ENCODE measurements around the gene NAPG.
"Not testable (repeated sequence)": the region's sequence is repeated elsewhere in the genome, so short reads cannot be mapped to it uniquely, and the experiment has no call there.

Gene NAPG

DNA sequence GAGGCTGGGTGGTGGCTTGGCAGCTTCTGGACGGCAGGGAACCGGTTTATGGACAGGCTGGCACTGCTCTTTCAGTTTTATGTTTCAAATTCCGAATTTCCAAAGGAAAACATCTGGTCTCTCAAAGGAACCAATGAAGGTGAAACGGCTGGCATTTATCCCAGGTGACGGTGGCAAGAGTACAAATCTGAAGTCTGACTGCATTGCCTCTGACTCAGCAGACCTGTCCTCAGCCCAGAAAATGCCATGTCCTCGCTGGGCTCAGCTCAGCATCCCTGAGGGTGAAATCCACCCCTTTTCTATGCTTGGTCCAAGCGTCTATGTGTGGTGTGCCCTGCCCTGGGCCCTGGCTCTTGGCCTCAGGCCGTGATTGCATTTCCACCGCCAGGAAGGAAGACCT is 38.1 kb downstream of the NAPG start:
- TF ChIP-seq CTCF (IDR thresholded peaks at IDR 0.05; ENCODE audit: low read depth, low read length) = no peak
- no peak for DNase-seq (ENCODE audit: low read depth in 2 of 2)

DNA sequence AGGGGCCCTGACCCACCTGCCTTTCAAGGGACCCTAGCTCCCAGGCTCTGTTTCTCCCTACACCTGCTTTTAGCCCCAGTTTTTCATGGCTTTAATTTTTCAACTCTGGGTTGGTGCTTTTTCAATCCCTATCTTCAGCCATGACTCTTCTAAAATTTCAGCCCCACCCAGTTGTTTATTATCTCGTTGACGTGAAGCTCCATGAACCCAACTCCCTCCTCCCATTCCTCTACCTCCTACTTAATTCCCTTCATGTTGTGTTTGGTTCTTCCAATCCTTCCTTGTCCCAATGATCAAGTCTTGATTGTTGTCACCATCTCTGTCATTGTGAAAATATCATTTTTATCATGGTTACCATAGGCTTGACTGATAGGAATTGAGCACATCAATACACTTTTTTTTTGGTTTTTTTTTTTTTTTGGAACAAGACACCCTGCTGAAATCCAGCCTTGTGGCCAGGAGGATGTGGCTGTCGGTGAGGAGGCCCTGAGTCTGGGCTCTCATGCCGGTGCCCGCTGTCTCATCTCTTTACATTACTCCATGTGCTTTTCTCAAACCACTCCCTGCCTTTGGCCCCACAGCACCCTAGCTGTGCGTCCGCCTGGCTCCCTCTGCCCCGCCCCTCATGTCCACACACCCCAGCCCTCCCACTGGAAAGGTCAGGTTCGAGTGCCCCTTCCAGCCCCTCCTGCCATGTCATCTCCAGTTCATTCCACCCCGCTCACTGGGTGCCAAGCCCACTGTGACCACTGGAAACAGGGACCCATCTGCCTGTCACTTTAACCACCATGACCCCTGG is 39.3 kb downstream of the NAPG start:
- H3K4me3 ChIP-seq (replicated peaks in 1 of 2; ENCODE audit: low read depth in 2 of 2, low read length in 2 of 2) = no peak overlapping the region
- TF ChIP-seq CTCF (IDR thresholded peaks at IDR 0.05; ENCODE audit: low read depth, low read length) = no peak
- DNase-seq (ENCODE audit: low read depth in 2 of 2) = no peak

More for the DNA sequence above, 38.1 kb downstream of the NAPG start:
- H3K4me3 ChIP-seq (replicated peaks in 1 of 2; ENCODE audit: low read depth in 2 of 2, low read length in 2 of 2) = no peak overlapping the region

- no peak for TF ChIP-seq CTCF (IDR thresholded peaks at IDR 0.05; ENCODE audit: low read depth, low read length)
- H3K4me3 ChIP-seq (replicated peaks in 1 of 2; ENCODE audit: low read depth in 2 of 2, low read length in 2 of 2) = no peak overlapping the region
- DNase-seq (ENCODE audit: low read depth in 2 of 2) = no peak
These were observed 40.0 kb downstream of the NAPG start for GRCh38 chr18:10565835-10566234.

GRCh38 chr18:10566390-10566789 is 40.6 kb downstream of the NAPG start:
- TF ChIP-seq CTCF (IDR thresholded peaks at IDR 0.05; ENCODE audit: low read depth, low read length) = no peak
- no peak overlapping the region for H3K4me3 ChIP-seq (replicated peaks in 1 of 2; ENCODE audit: low read depth in 2 of 2, low read length in 2 of 2)
- DNase-seq (ENCODE audit: low read depth in 2 of 2) = no peak

DNA sequence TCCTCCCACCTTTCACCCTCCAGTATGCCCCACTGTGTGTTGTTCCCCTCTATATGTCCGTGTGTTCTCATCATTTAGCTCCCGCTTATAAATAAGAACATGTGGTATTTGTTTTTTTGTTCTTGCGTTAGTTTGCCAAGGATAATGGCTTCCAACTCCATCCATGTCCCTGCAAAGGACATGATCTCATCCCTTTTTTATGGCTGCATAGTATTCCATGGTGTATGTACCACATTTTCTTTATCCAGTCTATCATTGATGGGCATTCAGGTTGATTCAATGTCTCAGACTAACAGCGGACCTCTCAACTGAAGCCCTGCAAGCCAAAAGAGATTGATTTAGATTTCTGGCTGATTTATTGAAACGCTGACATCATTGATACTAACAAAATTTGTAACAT is 44.1 kb downstream of the NAPG start:
- H3K4me3 ChIP-seq (replicated peaks in 1 of 2; ENCODE audit: low read depth in 2 of 2, low read length in 2 of 2); DNase-seq (ENCODE audit: low read depth in 2 of 2): not testable (repeated sequence)

DNA sequence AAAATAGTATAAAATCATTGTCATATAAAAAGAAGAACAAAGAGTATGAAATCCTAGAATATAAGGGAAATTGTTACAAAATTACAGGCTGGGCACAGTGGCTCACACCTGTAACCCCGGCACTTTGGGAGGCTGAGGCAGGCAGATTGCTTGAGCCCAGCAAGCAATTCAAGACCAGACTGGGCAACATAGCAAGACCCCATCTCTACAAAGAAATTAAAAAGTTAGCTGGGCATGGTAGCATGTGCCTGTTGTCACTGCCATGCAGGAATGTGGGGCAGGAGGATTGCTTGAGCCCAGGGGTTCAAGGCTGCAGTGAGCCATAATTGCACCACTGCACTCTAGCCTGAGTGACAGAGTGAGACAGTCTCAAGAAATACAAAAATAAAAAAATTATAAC is 44.8 kb downstream of the NAPG start:
- TF ChIP-seq CTCF (IDR thresholded peaks at IDR 0.05; ENCODE audit: low read depth, low read length) = no peak
- DNase-seq (ENCODE audit: low read depth in 2 of 2) = no peak
- H3K4me3 ChIP-seq (replicated peaks in 1 of 2; ENCODE audit: low read depth in 2 of 2, low read length in 2 of 2) = no peak overlapping the region

DNA sequence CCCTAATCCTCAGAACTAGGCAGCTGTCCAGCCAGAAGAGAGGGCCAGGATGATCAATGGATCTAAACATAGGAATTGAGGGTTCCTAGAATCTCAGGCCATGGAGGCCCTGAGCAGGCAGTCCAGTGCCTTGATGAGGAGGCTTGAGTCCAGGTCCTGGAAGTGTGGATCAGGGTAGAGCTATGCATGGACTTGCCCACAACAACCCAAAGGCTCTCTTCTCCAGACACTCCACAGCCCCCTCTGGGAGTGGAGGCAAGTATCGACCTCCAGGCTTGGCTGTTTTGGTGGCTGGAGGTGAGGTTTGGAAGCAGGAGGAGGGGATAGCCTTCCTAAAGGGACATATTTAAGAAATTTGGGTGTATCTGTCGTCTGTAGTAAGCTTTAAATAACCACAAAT is 45.7 kb downstream of the NAPG start:
- no peak overlapping the region for H3K4me3 ChIP-seq (replicated peaks in 1 of 2; ENCODE audit: low read depth in 2 of 2, low read length in 2 of 2)
- no peak for DNase-seq (ENCODE audit: low read depth in 2 of 2)
- no peak for TF ChIP-seq CTCF (IDR thresholded peaks at IDR 0.05; ENCODE audit: low read depth, low read length)

DNA sequence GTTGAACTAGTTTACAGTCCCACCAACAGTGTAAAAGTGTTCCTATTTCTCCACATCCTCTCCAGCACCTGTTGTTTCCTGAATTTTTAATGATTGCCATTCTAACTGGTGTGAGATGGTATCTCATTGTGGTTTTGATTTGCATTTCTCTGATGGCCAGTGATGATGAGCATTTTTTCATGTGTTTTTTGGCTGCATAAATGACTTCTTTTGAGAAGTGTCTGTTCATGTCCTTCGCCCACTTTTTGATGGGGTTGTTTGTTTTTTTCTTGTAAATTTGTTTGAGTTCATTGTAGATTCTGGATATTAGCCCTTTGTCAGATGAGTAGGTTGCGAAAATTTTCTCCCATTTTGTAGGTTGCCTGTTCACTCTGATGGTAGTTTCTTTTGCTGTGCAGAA is 47.4 kb downstream of the NAPG start:
- not testable (repeated sequence) for DNase-seq (ENCODE audit: low read depth in 2 of 2); H3K4me3 ChIP-seq (replicated peaks in 1 of 2; ENCODE audit: low read depth in 2 of 2, low read length in 2 of 2)

DNA sequence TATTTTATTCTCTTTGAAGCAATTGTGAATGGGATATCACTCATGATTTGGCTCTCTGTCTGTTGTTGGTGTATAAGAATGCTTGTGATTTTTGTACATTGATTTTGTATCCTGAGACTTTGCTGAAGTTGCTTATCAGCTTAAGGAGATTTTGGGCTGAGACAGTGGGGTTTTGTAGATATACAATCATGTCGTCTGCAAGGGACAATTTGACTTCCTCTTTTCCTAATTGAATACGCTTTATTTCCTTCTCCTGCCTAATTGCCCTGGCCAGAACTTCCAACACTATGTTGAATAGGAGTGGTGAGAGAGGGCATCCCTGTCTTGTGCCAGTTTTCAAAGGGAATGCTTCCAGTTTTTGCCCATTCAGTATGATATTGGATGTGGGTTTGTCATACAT is 48.6 kb downstream of the NAPG start:
- H3K4me3 ChIP-seq (replicated peaks in 1 of 2; ENCODE audit: low read depth in 2 of 2, low read length in 2 of 2); DNase-seq (ENCODE audit: low read depth in 2 of 2): not testable (repeated sequence)

DNA sequence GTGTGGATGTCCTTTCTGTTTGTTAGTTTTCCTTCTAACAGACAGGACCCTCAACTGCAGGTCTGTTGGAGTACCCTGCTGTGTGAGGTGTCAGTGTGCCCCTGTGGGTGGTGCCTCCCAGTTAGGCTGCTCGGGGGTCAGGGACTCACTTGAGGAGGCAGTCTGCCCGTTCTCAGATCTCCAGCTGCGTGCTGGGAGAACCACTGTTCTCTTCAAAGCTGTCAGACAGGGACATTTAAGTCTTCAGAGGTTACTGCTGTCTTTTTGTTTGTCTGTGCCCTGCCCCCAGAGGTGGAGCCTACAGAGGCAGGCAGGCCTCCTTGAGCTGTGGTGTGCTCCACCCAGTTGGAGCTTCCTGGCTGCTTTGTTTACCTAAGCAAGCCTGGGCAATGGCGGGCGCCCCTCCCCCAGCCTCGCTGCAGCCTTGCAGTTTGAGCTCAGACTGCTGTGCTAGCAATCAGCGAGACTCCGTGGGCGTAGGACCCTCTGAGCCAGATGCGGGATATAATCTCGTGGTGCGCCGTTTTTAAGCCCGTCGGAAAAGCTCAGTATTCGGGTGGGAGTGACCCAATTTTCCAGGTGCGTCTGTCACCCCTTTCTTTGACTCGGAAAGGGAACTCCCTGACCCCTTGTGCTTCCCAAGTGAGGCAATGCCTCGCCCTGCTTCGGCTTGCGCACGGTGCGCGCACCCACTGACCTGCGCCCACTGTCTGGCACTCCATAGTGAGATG is 52.2 kb downstream of the NAPG start:
- not testable (repeated sequence) for DNase-seq (ENCODE audit: low read depth in 2 of 2); H3K4me3 ChIP-seq (replicated peaks in 1 of 2; ENCODE audit: low read depth in 2 of 2, low read length in 2 of 2)

DNA sequence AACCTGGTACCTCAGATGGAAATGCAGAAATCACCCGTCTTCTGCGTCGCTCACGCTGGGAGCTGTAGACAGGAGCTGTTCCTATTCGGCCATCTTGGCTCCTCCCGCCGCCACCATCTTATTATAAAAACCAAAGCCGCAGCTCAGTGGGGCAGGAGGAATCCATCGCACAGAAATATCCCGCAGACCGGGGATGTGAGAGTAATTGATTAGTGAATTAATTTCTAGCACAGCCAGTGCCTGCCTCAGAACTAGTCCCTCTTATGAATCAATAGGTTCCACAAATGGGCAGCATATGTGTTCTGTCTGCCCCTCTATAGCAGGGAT is 52.7 kb downstream of the NAPG start:
- not testable (repeated sequence) for DNase-seq (ENCODE audit: low read depth in 2 of 2); H3K4me3 ChIP-seq (replicated peaks in 1 of 2; ENCODE audit: low read depth in 2 of 2, low read length in 2 of 2)

Data from cardiac fibroblast (primary cell).